ENCODE results near the gene KNOP1.
"Not testable (repeated sequence)": the region's sequence is repeated elsewhere in the genome, so short reads cannot be mapped to it uniquely, and the experiment has no call there.

KNOP1 gene

GRCh38 chr16:19737306-19738038 is 19.4 kb upstream of the KNOP1 start:
- no peak for DNase-seq

GRCh38 chr16:19735074-19735867 is 17.2 kb upstream of the KNOP1 start:
- DNase-seq, result no peak

- DNase-seq, result no peak
These were observed 15.5 kb upstream of the KNOP1 start for GRCh38 chr16:19733551-19733950.

- DNase-seq, result no peak
These were observed 10.6 kb upstream of the KNOP1 start for GRCh38 chr16:19728636-19728965.

GRCh38 chr16:19722981-19723380 is 5.0 kb upstream of the KNOP1 start:
- no peak for DNase-seq

GRCh38 chr16:19722269-19722952 is 4.4 kb upstream of the KNOP1 start:
- DNase-seq, result no peak

- DNase-seq, result peak; percentile 59
These were observed 568 bp upstream of the KNOP1 start for GRCh38 chr16:19718624-19718965.

GRCh38 chr16:19717314-19717713 is 713 bp downstream of the KNOP1 start:
- DNase-seq, result no peak

- not testable (repeated sequence) for DNase-seq
These were observed 1.3 kb downstream of the KNOP1 start for GRCh38 chr16:19716728-19717127.

GRCh38 chr16:19716183-19716582 is 1.8 kb downstream of the KNOP1 start:
- DNase-seq, result no peak

GRCh38 chr16:19715566-19715965 is 2.5 kb downstream of the KNOP1 start:
- no peak for DNase-seq

- DNase-seq, result no peak
These were observed 4.3 kb downstream of the KNOP1 start for GRCh38 chr16:19713697-19714096.

GRCh38 chr16:19712418-19713058 is 5.5 kb downstream of the KNOP1 start:
- DNase-seq, result no peak

GRCh38 chr16:19711643-19712042 is 6.4 kb downstream of the KNOP1 start:
- DNase-seq, result no peak

GRCh38 chr16:19710991-19711545 is 7.0 kb downstream of the KNOP1 start:
- DNase-seq, result no peak

- no peak for DNase-seq
These were observed 7.7 kb downstream of the KNOP1 start for GRCh38 chr16:19710191-19710908.

- DNase-seq, result no peak
These were observed 8.5 kb downstream of the KNOP1 start for GRCh38 chr16:19709381-19710136.

GRCh38 chr16:19708296-19709205 is 9.5 kb downstream of the KNOP1 start:
- no peak for DNase-seq

- no peak for DNase-seq
These were observed 10.3 kb downstream of the KNOP1 start for GRCh38 chr16:19707569-19708295.

- DNase-seq, result no peak
These were observed 11.2 kb downstream of the KNOP1 start for GRCh38 chr16:19706846-19707245.
